ENCODE results near the gene YLPM1.

YLPM1 gene

GRCh38 chr14:74816124-74816523 is 53.0 kb downstream of the YLPM1 start:
- H3K36me3 Mint-ChIP-seq (ENCODE audit: low read depth), result peaks cover 92% of the 10 kb centered on the region
- H3K9me3 Mint-ChIP-seq, result no peaks in the 10 kb centered on the region
- no peak for TF ChIP-seq CTCF (IDR thresholded peaks at IDR 0.05; ENCODE audit: unreplicated experiment in 3 of 3)
- H3K4me1 Mint-ChIP-seq, result no peaks in the 10 kb centered on the region
- no peak overlapping the region for H3K4me3 Mint-ChIP-seq
- H3K27me3 Mint-ChIP-seq (ENCODE audit: low read depth), result no peaks in the 10 kb centered on the region
- no peak overlapping the region for H3K27ac Mint-ChIP-seq

GRCh38 chr14:74820288-74820687 is 57.2 kb downstream of the YLPM1 start:
- no peak overlapping the region for H3K4me3 Mint-ChIP-seq
- no peak for TF ChIP-seq CTCF (IDR thresholded peaks at IDR 0.05; ENCODE audit: unreplicated experiment in 3 of 3)
- no peaks in the 10 kb centered on the region for H3K4me1 Mint-ChIP-seq
- no peak overlapping the region for H3K27ac Mint-ChIP-seq
- H3K27me3 Mint-ChIP-seq (ENCODE audit: low read depth), result no peaks in the 10 kb centered on the region
- peaks cover 62% of the 10 kb centered on the region for H3K36me3 Mint-ChIP-seq (ENCODE audit: low read depth)
- H3K9me3 Mint-ChIP-seq, result no peaks in the 10 kb centered on the region

GRCh38 chr14:74821267-74821915 is 58.3 kb downstream of the YLPM1 start:
- no peak overlapping the region for H3K27ac Mint-ChIP-seq
- no peak for TF ChIP-seq CTCF (IDR thresholded peaks at IDR 0.05; ENCODE audit: unreplicated experiment in 3 of 3)
- H3K9me3 Mint-ChIP-seq, result no peaks in the 10 kb centered on the region
- peaks cover 51% of the 10 kb centered on the region for H3K36me3 Mint-ChIP-seq (ENCODE audit: low read depth)
- H3K27me3 Mint-ChIP-seq (ENCODE audit: low read depth), result no peaks in the 10 kb centered on the region
- H3K4me1 Mint-ChIP-seq, result no peaks in the 10 kb centered on the region
- H3K4me3 Mint-ChIP-seq, result no peak overlapping the region

GRCh38 chr14:74824997-74825396 is 61.9 kb downstream of the YLPM1 start:
- no peaks in the 10 kb centered on the region for H3K4me1 Mint-ChIP-seq
- no peak overlapping the region for H3K27ac Mint-ChIP-seq
- H3K27me3 Mint-ChIP-seq (ENCODE audit: low read depth), result no peaks in the 10 kb centered on the region
- H3K9me3 Mint-ChIP-seq, result no peaks in the 10 kb centered on the region
- H3K4me3 Mint-ChIP-seq, result no peak overlapping the region
- no peak for TF ChIP-seq CTCF (IDR thresholded peaks at IDR 0.05; ENCODE audit: unreplicated experiment in 3 of 3)
- H3K36me3 Mint-ChIP-seq (ENCODE audit: low read depth), result peaks cover 44% of the 10 kb centered on the region

GRCh38 chr14:74826574-74826973 is 63.5 kb downstream of the YLPM1 start:
- Mint-ChIP-seq H3K27me3 (ENCODE audit: low read depth) (no peaks in the 10 kb centered on the region), H3K9me3 (no peaks in the 10 kb centered on the region), H3K4me1 (no peaks in the 10 kb centered on the region), H3K36me3 (ENCODE audit: low read depth) (peaks cover 36% of the 10 kb centered on the region), H3K4me3 (no peak overlapping the region), H3K27ac (no peak overlapping the region)
- TF ChIP-seq CTCF (IDR thresholded peaks at IDR 0.05; ENCODE audit: unreplicated experiment in 3 of 3), result no peak

GRCh38 chr14:74829251-74829650 is 66.1 kb downstream of the YLPM1 start:
- Mint-ChIP-seq H3K4me3 (no peak overlapping the region), H3K9me3 (no peaks in the 10 kb centered on the region), H3K27ac (no peak overlapping the region), H3K4me1 (peaks cover under 1% of the 10 kb centered on the region), H3K36me3 (ENCODE audit: low read depth) (peaks cover 33% of the 10 kb centered on the region), H3K27me3 (ENCODE audit: low read depth) (no peaks in the 10 kb centered on the region)
- no peak for TF ChIP-seq CTCF (IDR thresholded peaks at IDR 0.05; ENCODE audit: unreplicated experiment in 3 of 3)
